NCI-H82 (cell line): Measurements from ENCODE around the gene SSTR5.

ENCODE experiments used
- DNase-seq: peaks from one replicate; lab custom pipeline; 2025; lab: John Stamatoyannopoulos, UW

The SSTR5 gene

DNA sequence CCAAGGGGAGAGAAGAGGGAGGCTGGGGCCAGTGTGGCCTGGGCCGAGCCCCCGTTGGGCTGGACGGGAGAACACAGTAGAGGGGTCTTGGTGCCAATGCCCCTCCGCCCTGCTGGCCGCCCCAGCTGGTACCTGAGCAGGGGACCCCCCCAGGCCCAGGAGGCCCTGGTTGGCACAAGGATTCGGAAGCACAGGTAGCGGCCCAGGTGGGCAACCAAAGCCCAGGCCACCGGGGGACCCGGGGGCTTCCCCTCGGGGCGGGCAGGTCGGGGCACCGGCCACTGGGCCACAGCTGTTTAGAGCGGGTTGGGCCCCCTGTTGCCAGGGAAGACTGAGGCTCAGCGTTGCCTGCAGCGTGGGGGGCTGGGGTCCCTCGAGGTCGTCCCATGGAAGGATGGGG, 51.7 kb downstream of the SSTR5 start:
- DNase-seq, result no peak

- no peak for DNase-seq
These were observed 52.2 kb downstream of the SSTR5 start for GRCh38 chr16:1124795-1125194.

GRCh38 chr16:1125471-1125870, 52.9 kb downstream of the SSTR5 start:
- peak; percentile 63 for DNase-seq

GRCh38 chr16:1126044-1126443, 53.5 kb downstream of the SSTR5 start:
- DNase-seq, result no peak

DNA sequence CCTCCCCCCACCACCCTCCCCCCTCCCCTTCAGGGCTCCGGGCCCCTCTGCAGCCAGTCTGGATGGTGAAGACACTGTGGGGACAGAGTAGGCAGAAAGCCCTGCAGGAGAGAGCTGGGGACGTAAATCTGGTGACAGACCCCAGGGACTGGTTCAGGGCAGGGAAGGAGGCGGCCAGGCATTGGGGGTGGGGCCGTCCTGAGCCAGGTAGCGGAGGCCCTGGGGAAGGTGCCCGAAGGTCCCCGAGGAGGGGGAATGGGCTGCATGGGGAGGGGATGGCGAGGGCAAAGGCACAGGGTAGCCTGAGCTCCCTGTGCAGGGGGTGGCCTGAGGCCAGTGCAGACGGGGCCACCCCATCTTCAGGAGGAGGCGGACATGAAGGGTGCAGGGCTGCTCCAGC, 54.0 kb downstream of the SSTR5 start:
- DNase-seq, result no peak

DNA sequence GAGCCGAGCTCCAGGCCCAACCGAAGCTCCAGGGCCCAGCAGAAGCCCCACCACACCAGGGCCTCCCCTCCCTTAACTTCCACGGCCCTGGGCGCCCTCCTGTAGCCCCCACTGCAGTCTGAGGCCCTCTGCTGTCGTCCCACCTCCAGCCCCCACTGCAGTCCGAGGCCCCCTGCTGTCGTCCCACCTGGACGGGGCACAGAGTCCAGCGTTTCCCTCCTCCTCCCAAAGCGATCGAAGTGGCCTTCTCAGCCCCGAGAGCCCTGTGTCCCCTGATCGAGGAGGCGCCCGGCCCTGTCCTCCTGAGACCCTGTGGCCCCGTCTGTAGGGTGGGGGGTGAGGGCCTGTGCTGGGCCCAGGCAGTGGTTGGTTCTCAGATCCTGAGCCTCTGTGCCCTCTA, 54.6 kb downstream of the SSTR5 start:
- DNase-seq, result no peak

GRCh38 chr16:1127971-1128715, 55.6 kb downstream of the SSTR5 start:
- no peak for DNase-seq

GRCh38 chr16:1129106-1129960, 56.8 kb downstream of the SSTR5 start:
- no peak for DNase-seq

- DNase-seq, result no peak
These were observed 57.8 kb downstream of the SSTR5 start for GRCh38 chr16:1130382-1130781.
